Cardiac muscle cell (in vitro differentiated cells and primary cell): ENCODE measurements around the gene AGXT2. TPM values are rescaled to one million over a fixed set of nuclear protein-coding genes. Genes with fewer than 3 reads are reported as not detected.

ENCODE experiments used
- DNase-seq, 2 donors: peaks; one replicate each; pipeline versions ENCODE4 v3.0.0 to v3.0.0-alpha.2; 2010 to 2017; ENCODE audit warnings: low read depth in 1 of 2, low spot score in 1 of 2
- H3K27ac ChIP-seq: fragments of 200-600 bp; sonication (generic); 2 replicates; pipeline ENCODE4 v1.5.1; 2016
- H3K27me3 ChIP-seq: fragments of 200-600 bp; sonication (generic); 2 replicates; pipeline ENCODE4 v1.6.0; 2016; ENCODE audit warnings: control low read depth
- H3K36me3 ChIP-seq: fragments of 200-600 bp; sonication (generic); 2 replicates; pipeline ENCODE4 v1.5.1; 2016; ENCODE audit warnings: control low read depth
- H3K4me1 ChIP-seq: fragments of 200-600 bp; sonication (generic); 2 replicates; pipeline ENCODE4 v1.8.1; 2017; ENCODE audit warnings: low read depth, mild to moderate bottlenecking, mixed run types
- H3K4me3 ChIP-seq: fragments of 200-600 bp; sonication (generic); 2 replicates; pipeline ENCODE4 v1.5.1; 2016; ENCODE audit warnings: mild to moderate bottlenecking
- H3K9me3 ChIP-seq: fragments of 200-600 bp; sonication (generic); 2 replicates; pipeline ENCODE4 v1.5.1; 2017; ENCODE audit warnings: low read depth, mild to moderate bottlenecking, control low read depth
- polyA plus RNA-seq: library from polyadenylated mRNA; unstranded; fragments of >200 nt; fragmentation: Nextera tagmentation; extraction: Ambion mirVana; gene quantifications from 2 replicates; pipeline ENCODE4 v1.2.1, GENCODE V29; 2016
- total RNA-seq: library from RNA; depleted of rRNA; stranded (reverse); fragments of >200 nt; gene quantifications from 2 replicates; pipeline ENCODE4 v1.2.3, GENCODE V29; 2016
- TF ChIP-seq, protein P1 (sequence below): IDR thresholded peaks from 2 replicates; pipeline ENCODE4 v1.5.1; 2012; ENCODE audit warnings: low read depth, mild to moderate bottlenecking, low read length

AGXT2 gene
- total and polyA plus RNA-seq, 2 experiments from 2014 or later = not detected

DNA sequence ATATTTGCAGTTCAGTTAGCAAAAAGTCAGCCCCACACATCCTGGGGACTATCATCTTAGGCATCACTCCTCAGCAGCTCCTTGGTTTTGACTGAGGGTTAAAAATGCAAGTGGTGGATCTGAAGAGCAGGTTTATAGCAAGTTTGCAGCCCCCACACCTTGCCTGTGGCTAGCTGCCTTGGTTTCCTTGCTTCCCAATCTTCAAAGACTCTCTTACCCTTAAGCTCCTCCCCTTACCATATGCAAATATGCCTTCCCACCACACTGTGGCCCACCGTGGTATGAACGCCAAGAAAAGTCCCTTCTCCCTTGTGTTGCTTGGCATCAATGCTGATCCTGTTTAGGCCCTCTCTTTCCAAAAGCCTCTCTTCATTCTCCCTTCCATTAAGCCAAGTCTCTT, 45.0 kb upstream of the AGXT2 start:
- no peaks in the 10 kb centered on the region for H3K9me3 ChIP-seq
- TF ChIP-seq, protein P1, sequence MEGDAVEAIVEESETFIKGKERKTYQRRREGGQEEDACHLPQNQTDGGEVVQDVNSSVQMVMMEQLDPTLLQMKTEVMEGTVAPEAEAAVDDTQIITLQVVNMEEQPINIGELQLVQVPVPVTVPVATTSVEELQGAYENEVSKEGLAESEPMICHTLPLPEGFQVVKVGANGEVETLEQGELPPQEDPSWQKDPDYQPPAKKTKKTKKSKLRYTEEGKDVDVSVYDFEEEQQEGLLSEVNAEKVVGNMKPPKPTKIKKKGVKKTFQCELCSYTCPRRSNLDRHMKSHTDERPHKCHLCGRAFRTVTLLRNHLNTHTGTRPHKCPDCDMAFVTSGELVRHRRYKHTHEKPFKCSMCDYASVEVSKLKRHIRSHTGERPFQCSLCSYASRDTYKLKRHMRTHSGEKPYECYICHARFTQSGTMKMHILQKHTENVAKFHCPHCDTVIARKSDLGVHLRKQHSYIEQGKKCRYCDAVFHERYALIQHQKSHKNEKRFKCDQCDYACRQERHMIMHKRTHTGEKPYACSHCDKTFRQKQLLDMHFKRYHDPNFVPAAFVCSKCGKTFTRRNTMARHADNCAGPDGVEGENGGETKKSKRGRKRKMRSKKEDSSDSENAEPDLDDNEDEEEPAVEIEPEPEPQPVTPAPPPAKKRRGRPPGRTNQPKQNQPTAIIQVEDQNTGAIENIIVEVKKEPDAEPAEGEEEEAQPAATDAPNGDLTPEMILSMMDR = no peak
- H3K4me1 ChIP-seq = no peaks in the 10 kb centered on the region
- no peaks in the 10 kb centered on the region for H3K27me3 ChIP-seq
- H3K36me3 ChIP-seq = no peaks in the 10 kb centered on the region
- no peak overlapping the region for H3K4me3 ChIP-seq
- DNase-seq = no peak
- H3K27ac ChIP-seq = no peak overlapping the region

DNA sequence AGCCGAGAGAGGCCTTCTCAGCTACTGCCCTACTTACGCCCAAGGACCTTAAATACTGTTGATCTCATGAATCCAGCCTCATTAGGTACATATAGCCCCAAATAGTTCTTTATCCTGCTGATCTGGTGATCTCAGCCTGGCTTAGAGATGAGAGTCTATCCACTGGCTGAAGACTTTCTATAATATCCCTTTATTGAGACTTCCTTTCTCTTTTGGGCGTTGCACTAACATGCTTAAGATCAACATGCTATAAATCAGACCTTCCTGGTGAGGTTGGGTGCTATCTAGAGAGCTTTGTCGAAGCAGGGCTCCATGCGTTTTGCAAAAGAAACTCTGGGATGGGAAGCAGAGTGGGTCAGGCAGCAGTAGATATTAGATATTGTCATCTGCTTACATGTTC, 44.0 kb upstream of the AGXT2 start:
- Histone ChIP-seq H3K4me1 (no peaks in the 10 kb centered on the region), H3K27ac (no peak overlapping the region), H3K9me3 (no peaks in the 10 kb centered on the region), H3K36me3 (no peaks in the 10 kb centered on the region), H3K4me3 (no peak overlapping the region), H3K27me3 (no peaks in the 10 kb centered on the region)
- DNase-seq = no peak
- TF ChIP-seq, protein P1 = no peak

DNA sequence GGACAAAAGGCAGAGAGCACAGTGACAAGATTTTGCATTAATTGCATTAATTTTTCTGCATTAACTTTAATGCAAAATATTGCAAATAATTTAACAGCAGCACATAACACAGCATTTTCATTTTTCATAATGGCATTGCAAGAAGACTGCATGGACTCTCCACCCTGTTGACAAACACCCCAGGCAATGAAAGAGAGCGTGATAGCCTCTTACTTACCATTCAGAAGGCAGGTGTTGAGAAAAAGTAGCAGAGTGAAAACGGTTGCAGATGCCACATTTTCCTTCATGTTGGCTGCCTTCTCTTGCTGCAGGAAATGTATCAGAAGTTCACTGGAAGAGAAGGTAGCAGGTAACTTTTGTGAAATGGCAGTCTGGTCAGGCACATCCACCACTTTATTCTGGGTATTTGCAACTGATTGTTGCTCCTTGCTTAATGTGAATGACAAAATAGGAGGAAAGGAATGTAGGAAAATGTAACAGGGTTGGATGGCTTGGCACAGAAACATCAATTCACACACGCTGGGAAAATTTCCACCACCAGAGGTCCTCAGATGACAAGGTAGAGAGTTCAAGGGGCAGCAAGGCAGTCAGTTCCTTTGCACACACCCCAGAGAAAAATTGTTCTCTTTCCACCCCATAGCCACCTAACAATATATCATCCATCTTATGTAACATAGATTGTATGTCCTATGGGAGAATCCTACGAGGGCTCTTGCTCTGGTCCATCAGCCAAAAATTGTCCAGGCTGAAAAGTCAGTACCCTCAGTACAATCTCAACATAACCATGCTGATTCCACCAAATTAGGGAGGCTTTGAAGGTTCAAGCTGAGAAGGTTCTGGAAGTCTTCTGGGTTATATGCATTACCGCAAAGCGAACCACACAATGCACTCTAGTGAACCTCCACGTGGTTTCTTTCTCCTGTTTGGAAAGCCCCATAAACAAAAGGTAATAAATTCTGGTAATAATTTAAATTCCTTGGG, 41.9 kb upstream of the AGXT2 start:
- TF ChIP-seq, protein P1 = peak; percentile 84
- Histone ChIP-seq H3K27ac (no peak overlapping the region), H3K36me3 (no peaks in the 10 kb centered on the region), H3K4me3 (no peak overlapping the region), H3K4me1 (no peaks in the 10 kb centered on the region), H3K27me3 (no peaks in the 10 kb centered on the region), H3K9me3 (no peaks in the 10 kb centered on the region)
- DNase-seq = peak; percentile 63 to 82

DNA sequence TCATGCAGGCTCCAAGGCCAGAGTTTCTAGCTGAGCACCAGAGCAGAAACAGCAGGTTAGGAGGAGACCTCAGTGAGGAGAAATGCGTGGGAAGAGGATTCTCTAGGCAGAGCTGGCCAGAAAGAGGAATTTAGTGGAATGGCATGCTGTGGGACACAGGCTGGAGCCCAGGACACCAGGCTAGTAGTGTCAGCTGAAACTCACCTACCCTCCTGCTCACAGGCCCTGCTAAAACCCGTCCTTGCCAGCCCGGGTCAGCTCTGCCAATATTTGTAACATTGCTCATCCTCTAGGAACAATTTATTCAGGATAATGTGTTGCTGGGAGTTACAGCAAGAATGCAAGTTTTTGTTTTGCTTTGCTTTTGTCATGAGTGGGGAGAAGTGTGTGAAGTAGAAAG, 40.2 kb upstream of the AGXT2 start:
- TF ChIP-seq, protein P1 = no peak
- H3K27ac ChIP-seq = no peak overlapping the region
- no peaks in the 10 kb centered on the region for H3K36me3 ChIP-seq
- no peaks in the 10 kb centered on the region for H3K27me3 ChIP-seq
- no peaks in the 10 kb centered on the region for H3K4me1 ChIP-seq
- no peak overlapping the region for H3K4me3 ChIP-seq
- DNase-seq = peak in 1 of 2 donors; percentile 5
- no peaks in the 10 kb centered on the region for H3K9me3 ChIP-seq

DNA sequence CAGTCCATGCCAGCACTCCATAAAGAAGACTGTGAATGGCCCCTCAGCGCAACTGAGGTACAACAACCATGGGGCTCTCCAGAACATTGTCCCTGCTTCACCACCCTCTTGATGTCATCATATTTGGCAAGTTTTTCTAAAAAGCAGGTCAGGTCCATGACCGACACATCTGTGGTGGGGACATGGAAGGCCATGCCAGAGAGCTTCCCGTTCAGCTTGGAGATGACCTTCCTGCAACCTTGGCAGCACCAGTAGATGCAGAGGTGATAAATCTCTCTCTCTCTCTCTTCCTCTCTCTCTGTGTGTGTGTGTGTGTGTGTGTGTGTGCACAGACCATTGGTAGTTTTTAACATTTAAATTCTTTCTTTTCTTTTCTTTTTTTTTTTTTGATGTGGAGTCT, 35.4 kb upstream of the AGXT2 start:
- no peak overlapping the region for H3K27ac ChIP-seq
- H3K36me3 ChIP-seq = no peaks in the 10 kb centered on the region
- TF ChIP-seq, protein P1 = no peak
- DNase-seq = no peak
- no peaks in the 10 kb centered on the region for H3K9me3 ChIP-seq
- no peak overlapping the region for H3K4me3 ChIP-seq
- no peaks in the 10 kb centered on the region for H3K4me1 ChIP-seq
- no peaks in the 10 kb centered on the region for H3K27me3 ChIP-seq
